HG03354 (cell line): ENCODE measurements around the gene ACOXL.

ENCODE experiments used
- ATAC-seq: cut with Tn5 transposase; IDR thresholded peaks from one replicate; pipeline ENCODE4 v1.9.1; 2021; ENCODE audit warnings: mild to moderate bottlenecking; ENCODE audit not compliant: unreplicated experiment, poor library complexity, severe bottlenecking

The ACOXL gene

DNA sequence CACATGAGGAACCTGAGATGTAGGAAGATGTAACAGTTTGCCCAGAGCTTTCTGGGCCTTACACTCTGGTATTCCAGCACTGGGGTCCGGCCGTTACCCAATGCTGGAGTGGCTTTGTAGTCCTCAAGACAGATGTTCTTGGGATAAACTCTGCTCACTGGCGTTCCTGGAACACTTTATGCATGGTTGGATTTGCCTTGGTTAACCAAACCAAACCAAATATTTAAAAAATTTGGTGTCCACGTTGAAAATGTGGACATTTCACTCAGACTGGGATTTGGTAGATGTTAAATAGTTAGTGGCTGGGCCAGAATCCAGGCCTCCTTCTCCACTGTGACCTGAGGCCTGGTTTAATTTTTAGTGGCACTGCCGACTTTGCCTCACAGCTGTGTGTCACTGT is 81.5 kb downstream of the ACOXL start:
- no peak for ATAC-seq

DNA sequence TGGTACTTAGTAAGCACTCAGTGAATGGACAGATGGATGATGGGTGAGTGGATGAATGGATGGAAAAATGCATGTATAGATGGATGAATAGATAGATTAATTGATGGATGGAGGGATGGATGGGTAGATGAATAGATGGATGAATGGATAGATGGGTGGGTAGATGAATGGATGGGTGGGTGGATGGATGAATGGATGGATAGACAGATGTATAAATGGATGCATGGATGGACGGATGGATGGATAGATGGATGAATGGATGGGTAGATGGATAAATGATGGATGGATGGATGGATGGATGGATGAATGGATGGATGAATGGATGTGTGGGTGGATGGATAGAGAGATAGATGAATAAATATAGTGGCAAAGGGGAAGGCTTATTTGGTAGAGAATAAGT is 83.6 kb downstream of the ACOXL start:
- no peak for ATAC-seq

DNA sequence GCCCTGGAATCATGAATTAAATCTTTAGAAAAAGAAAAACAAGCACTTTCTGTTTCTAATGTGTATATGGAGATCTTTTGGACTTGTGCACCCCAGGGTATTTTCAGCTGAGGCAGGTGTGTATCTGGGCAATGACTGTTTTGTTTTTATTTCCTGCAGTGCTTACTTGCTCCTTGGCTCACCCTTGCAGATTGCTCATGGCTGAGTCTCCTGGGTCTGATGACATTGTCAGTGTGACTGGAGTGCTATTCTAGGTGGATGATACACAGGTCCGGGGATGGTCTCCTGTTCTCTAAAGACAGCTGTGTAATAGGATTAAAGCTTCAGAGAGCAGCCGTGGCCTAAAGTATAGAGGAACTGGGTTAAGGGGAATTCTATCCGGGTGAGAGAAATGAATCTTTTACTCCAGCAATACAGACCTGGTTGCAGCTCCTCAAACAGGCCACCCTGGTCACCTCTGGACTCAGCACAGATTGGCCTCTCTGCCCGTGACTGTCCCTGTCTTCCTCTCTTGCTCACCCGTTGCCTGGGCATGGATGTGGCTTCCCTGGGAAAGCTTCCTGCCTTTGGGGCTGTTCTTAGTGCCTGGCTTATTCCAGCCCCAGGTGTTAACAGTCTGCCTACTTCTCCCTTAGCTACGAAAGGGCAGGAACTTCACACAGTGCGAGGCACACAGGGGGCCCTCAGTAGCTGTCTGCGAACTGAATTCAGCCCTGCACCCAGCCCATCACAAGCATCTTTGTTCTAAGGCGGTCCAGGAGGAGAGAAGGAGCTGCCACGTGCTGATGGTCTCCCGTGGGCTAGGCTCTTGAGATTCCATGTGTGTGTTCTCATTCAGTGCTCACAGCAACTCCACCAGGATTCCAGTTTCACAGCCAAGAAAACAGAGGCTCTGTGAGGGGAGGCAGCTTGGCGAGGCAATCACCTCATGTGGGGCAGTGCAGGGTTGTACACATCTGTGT is 84.3 kb downstream of the ACOXL start:
- no peak for ATAC-seq

DNA sequence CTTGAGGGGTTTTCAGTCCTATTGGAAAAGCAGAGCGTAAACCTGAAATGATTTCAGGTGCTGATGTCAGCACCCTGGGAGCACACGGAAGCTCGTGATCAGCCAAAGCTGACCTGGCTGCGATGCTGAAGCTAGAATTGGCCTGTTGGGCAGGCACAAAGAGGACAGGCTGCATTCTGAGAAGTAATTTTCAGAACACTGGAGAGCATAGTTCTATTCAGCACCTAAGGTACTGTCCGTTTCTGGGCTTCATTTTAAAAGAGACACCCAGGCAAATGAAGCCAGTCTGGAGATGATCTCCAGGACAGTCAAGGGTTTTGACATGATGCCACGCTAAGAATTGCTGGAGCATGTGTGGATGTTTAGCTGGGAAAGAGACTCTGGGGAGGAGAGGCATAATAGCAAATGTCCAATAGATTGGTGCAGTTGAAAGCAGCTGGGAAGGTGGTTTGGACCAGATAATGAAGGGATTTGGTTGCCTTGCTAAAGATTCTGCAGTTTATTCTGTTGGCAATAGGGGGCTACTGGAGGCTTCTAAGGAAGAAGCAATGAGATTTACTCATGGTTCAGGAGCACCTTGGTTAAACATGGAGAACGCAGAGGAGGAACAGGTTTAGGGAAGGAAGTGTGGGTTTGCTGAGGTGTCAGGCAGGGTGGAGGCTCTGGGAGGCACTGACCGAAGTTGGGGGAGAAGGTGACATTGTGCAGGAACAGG is 86.6 kb downstream of the ACOXL start:
- no peak for ATAC-seq

DNA sequence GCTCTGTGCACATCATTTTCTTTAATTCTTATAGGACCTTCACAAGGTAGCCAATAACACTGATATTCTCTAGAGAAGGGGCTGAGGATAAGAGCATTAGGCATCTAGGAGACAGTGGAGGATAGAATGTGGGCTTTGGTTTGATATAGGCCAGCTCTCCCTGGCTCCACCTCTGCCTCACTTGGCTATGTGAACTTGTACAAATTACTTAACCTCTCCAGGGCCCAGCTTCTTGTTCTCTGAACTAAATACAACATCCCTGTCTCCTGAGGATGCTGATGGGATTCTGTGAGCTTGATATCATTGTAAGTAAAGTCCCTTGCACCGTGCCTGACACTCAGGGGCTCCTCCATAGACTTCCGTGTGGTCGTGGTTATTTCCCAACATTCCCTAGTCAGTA is 87.3 kb downstream of the ACOXL start:
- ATAC-seq = no peak

DNA sequence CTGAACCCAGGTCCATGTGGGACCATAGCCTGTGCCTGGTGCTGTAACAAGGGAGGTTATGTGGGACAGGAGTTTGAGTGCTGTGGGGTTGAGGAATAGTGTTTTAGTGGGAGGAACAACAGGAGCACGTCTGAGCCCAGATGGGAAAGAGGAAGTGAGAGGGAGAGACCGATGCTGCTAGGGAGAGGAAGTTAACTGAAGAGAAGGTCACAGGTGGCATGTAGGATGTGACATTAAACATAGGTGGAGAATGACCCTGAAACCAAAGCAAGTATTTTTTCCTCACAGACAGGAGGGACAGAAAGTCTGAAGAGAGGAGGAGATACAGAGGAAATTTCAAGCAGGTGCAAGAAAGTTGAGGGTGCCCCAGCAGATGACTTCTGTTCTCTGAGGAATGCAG is 87.8 kb downstream of the ACOXL start:
- no peak for ATAC-seq

DNA sequence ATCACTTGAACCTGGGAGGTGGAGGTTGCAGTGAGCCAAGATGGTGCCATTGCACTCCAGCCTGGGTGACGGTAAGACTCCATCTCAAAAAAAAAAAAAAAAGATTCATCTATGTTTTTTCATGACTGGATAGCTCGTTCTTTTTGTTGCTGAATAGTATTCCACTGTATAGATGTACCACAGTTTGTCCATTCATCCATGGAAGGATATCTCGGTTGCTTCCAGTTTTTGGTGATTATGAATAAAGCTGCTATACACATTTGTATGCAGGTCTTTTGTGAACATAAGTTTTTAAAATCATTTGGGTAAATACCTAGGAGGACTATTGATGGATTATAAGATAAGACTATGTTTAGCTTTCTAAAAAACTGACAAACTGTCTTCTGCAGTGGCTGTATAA is 90.8 kb downstream of the ACOXL start:
- ATAC-seq = no peak

DNA sequence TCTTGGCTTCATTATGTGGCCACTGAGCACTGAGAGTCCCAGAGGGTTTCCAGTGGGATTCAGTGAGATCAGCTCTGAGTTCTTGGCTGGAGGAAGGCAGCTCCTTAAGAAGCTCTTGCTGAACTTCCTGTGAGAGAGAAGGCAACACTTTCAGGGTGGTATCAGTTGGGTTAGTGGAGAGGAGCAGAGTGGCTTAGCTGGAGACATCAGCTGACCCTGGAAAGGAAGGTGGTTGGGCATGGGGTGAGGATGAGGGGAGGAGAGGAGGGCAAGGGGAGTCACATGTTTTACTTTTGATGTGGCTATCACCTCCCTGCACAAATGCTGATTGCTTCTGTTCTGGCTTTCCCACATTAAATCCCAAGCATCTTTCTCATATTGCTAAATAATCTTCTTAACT is 95.1 kb downstream of the ACOXL start:
- ATAC-seq = no peak

DNA sequence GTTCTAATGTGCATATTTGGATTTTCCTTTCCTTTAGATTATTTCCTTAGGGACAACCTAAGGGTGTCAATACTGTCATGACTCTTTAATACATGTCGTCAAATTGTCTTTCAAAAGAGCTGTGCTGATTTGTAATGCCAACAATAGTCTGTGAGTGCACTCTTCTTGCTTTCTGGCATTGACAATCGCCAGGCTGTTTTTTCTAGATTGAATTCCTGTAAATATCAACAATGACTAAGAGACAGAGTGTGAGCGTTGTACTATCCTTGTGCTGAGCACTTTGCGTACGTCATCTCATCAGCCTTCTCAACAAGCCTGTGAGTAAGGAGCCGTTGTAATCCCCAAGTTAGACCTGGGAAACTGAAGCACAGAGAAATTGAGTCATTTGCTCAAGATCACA is 96.0 kb downstream of the ACOXL start:
- ATAC-seq = no peak

DNA sequence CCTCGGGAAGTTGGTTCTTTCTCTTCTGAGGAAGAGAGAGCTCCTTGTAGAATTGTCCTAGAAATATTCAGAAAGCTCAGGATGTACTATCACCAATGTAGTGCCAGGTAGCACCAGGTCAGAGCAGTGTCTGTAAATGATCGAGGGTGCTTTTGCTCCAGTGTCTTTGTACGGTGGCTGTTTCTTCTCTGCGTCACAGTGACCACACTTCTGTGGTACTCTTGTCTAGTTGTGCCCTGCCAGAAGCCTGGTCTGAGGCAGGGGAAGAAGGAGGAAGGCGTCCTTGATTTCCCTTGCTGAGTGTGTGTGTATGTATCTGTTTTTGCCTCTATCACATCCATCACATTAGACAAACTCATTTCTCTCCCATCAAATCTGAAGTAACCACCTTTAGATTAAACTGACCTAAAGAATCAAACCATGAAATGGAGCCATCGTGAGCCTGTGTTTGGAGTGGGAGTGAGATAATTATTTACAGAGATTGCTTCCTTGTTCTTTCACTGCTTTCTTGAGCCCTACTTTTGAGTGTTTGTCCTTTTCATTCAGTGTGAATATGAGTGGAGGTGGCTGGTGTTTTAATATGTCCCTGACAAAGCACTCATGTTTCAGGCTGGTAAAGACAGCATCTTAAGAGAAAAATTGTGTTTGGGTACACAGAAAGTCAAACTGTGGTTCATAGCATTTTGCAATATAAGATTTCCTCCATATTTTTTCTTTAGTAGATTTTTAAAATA is 97.2 kb downstream of the ACOXL start:
- ATAC-seq = no peak

DNA sequence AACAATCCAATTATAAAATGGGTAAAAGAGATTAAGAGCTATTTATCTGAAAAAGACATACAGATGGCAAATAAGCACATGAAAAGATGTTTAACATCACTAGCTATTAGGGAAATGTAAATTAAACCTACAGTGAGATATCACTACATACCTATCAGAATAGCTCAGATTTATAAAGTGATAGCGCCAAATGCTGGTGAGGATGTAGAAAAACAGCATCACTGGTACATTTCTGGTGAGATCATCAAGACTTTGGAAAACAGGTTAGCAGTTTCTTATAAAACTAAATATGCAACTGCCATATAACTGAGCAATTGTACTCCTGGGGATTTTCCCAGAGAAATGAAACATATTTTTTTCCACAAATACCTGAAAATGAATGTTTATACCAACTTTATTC is 100.4 kb downstream of the ACOXL start:
- ATAC-seq = no peak

DNA sequence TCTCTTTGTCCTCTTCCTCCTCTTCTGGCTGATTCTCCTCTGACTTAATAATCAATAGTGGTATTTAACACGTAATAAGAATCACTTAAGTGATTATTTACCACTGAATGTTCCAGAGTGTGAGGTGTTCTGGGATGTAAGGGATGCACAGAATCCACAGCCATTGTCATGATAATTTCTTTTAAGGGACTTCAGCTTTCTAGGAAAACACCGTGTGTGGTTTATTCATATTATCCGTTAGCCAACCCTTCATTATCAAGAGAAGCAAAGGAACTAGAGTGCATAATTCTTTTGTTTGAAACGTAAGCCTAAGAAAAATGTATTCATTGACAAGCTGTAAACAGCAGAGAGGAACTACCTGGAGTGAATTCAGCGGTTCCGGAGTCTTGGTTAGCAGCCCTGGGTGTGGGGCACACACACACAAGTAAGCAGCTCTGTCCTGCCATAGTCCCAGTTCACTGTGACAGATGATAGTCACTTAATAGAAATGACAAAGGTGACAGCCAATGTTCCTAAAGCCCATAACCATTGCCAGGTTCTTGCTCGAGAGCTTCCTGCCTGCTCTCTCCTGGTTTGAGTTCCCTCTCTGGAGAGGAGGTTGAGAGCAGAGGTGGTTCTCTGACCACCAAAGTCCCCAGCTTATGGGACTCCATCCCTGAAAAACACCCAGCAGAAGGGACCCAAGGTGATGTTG is 101.9 kb downstream of the ACOXL start:
- ATAC-seq = no peak

DNA sequence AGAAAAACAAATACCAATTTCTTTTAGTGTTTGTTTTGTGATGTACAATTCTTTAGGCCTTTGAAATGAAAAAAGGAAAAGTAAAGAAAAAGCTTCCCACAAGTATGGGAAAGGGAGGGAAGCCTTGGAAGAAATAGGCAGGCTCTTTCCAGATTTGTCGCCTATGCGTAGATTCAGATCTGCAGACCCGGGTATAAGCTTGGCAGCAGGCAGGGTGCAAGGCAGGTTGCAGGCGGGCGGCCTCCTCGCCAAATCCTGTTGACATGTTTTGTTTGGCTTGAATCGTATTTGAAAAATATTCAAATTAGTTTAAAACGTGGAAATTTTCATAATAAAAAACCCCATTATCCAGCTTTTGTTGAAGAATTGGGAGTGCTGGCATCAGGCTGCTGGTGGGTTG is 104.3 kb downstream of the ACOXL start:
- ATAC-seq = no peak

DNA sequence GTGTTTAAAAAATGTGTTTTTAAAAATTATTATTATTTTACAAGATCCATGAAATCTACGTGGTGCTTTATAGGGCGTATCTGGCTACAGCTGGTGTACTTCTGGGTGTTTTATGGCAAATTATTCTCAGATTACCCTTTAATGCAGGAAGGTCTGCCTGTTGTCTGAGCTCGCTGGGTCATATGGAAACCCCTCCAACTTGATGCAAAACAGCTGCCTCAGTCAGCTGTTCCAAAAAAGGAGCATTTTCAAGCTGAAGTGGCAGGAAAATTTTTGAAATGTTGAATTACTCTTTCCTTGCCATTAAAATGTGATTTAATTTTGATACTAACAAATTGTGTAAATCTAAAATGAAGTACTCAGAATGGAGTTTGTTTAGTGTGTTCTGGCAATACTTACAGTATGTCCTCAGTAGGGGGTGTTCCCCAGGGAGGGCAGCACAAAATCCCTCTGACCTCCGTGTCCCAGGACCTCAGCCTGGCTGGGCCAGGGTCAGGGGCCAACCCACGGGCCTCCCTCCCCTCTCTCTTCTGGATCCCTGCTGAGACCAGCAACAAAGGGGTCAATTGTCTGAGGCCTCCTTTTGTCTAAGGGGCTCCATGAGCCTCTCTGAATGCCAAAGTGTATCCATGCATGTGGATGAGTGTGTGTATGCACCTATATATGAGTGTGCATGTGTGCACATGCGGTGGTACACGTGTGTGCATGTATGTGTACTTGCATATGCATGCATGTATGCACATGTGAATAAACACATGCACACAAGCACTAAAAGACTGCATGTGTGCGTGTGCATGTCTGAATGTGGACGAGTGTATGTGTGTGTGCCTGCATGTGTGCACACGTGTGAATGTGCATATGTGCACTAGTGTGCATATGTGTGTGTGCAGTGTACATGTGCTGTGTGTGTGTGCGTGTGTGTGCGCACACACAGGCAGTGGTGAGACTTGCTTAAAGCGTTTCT is 105.4 kb downstream of the ACOXL start:
- ATAC-seq = no peak

DNA sequence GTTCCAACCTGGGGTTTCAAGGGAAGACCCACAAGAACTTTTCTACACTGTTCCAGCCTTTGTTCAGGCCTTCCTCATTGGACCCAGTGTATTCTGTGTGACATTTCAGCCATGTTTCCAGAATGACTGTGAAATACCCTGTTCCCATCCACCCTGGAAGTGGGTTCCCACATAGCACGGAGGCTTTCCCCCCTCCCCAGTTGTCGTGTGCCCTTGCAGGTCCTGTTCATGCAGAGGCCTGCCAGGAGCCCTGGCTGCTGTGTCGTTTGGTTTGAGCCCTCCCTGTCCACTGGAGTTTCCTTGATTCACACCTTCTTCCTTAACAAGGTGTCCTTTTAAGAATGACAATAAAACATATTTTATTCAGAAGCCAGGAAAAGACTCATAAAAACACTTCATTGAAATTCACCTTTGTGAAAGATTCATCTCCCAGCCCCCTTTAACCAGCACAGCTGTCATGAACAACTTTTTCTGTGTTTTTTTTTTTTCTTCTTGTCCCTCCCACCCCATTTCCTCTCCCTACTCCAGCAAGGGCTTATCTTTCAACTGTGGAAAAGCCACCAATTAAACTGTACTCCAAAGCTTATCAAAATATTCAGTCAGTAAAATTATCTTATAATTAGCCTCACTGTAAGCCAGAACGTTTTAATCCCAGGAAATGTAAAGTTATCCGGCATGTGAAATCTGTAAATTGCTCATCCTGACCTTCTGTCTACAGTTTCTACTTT is 106.4 kb downstream of the ACOXL start:
- ATAC-seq = no peak

DNA sequence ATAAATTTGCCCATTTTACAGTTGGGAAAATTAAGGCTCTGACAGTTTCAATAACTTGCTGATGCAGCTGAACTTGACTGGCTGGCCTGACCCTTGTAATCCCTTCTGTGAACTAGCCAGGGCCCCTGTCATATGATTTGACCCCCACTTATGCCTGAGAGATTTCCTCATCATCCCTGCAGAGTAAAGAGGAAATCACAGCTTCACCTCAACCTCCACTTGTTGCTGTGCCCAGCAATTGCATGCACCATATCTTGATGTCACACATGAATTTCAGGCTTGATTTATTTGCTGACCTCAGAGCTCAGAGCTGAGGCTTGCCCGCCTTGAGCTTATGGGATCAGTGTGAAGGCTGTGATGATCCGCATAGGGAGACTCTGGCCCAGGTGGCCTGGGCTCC is 108.1 kb downstream of the ACOXL start:
- ATAC-seq = no peak

DNA sequence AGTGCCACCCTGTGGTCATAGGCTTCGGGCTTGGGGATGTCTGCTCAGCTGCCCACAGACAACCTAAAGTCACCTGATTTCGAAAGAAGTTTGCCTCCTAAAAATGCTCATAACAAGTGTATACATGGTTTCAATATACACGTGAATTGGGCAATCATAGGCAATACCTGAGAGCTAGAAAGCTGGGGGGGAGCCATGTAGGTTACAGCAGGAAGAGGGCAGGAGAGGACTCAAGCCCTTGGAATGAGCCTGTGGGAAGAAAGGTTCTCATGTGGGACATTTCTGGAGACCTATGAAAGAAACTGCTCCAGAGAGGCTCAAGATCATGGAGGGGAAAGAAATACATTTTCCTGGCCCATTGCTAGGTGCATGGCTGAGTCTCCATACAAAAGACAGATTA is 109.7 kb downstream of the ACOXL start:
- ATAC-seq = no peak

DNA sequence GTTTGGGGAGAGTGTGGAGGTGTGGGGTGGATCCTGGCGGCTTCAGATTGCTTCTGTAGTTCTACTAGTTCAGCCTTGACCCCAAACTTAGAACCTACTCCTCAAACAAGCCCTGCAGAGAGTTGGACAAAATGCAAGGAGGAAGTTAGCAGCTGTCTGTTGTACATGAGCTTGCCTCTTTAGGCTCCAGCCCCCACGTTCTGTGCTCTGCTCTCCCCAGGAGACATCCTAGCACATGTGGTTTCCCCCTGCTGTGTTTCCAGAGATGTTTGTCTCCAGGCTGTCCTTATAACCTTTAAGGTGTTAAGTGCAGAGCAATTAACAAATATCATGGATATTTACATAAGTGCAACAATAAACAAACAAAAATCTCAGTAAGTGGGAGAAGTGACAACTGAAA is 111.1 kb downstream of the ACOXL start:
- no peak for ATAC-seq
